Endodermal cell (in vitro differentiated cells): ENCODE measurements around the gene KIR2DL4. TPM values are rescaled to one million over a fixed set of nuclear protein-coding genes. Genes with fewer than 3 reads are reported as not detected.

Experiments used
- total RNA-seq, 2 donors: library from RNA; stranded (reverse); fragmentation: NEBNext Ultra II Directional in 1 of 2; extraction: Animal tissue kit (Norgen Biotek cat#: 25700) in 1 of 2; gene quantifications; 2 replicates in 1 of 2; 3 replicates in 1 of 2; pipeline ENCODE4 v1.2.1, GENCODE V29; 2021

The KIR2DL4 gene
- total RNA-seq, 2 donors from 2014 or later, result not detected

Other genes starting within 250 kb of the KIR2DL4 start
- gene LILRA2, start 229.8 kb upstream of the KIR2DL4 start, total RNA-seq, result not detected
- not detected for gene LILRA1, start 210.0 kb upstream of the KIR2DL4 start, total RNA-seq
- not detected for gene LILRB1, start 173.1 kb upstream of the KIR2DL4 start, total RNA-seq
- not detected for gene LILRB4, start 140.6 kb upstream of the KIR2DL4 start, total RNA-seq
- gene KIR3DL3, start 79.2 kb upstream of the KIR2DL4 start, total RNA-seq, result not detected
- not detected for gene KIR2DL3, start 65.1 kb upstream of the KIR2DL4 start, total RNA-seq
- not detected for gene KIR2DL1, start 33.8 kb upstream of the KIR2DL4 start, total RNA-seq
- gene KIR3DL1, start 12.9 kb downstream of the KIR2DL4 start, total RNA-seq, result not detected
- not detected for gene KIR2DS4, start 29.1 kb downstream of the KIR2DL4 start, total RNA-seq
- gene KIR3DL2, start 46.8 kb downstream of the KIR2DL4 start, total RNA-seq, result not detected
- gene FCAR, start 70.6 kb downstream of the KIR2DL4 start, total RNA-seq, result not detected
- 10 to 100 TPM; 24.4 to 34.5 TPM for gene NCR1, start 102.5 kb downstream of the KIR2DL4 start, total RNA-seq
- 1 to 10 TPM in 1 of 2 donors, under 1 TPM in 1; 0.93 to 1.0 TPM for gene NLRP7, start 143.9 kb downstream of the KIR2DL4 start, total RNA-seq
- 100 to 1,000 TPM in 1 of 2 donors, 10 to 100 TPM in 1; 11.4 to 130 TPM for gene NLRP2, start 162.8 kb downstream of the KIR2DL4 start, total RNA-seq
- under 1 TPM in 1 of 2 donors, not detected in 1; 0.22 TPM for gene GP6, start 234.7 kb downstream of the KIR2DL4 start, total RNA-seq